Gastroesophageal sphincter (tissue), 4 donors: Measurements from ENCODE around the gene GGT1. TPM values are rescaled to one million over a fixed set of nuclear protein-coding genes. Genes with fewer than 3 reads are reported as not detected.
"Not testable (repeated sequence)": the region's sequence is repeated elsewhere in the genome, so short reads cannot be mapped to it uniquely, and the experiment has no call there.

Experiments used
- ATAC-seq: fragments of 150-250 bp; one replicate; pipeline ENCODE4 v1.9.1; 2016; ENCODE audit warnings: mild to moderate bottlenecking, moderate library complexity
- H3K27ac ChIP-seq, 4 donors: fragments of 200-600 bp; sonication (generic) in 3 of 4; 1 replicate in 3 of 4; 2 replicates in 1 of 4; pipeline ENCODE4 v1.5.1; 2016 to 2019
- H3K27me3 ChIP-seq: fragments of 200-600 bp; sonication (generic); one replicate; pipeline ENCODE4 v1.5.1; 2019
- H3K36me3 ChIP-seq, 2 donors: fragments of 200-600 bp; sonication (generic); one replicate each; pipeline ENCODE4 v1.5.1; 2019; ENCODE audit warnings: control low read depth in 1 of 2
- H3K4me1 ChIP-seq, 3 donors: fragments of 200-600 bp; sonication (generic); 1 replicate in 2 of 3; 2 replicates in 1 of 3; pipeline ENCODE4 v1.5.1; 2016 to 2019; ENCODE audit warnings: control low read depth in 2 of 3
- H3K4me3 ChIP-seq, 2 donors: fragments of 200-600 bp; sonication (generic); one replicate each; pipeline ENCODE4 v1.5.1; 2019; ENCODE audit warnings: mild to moderate bottlenecking in 1 of 2, moderate library complexity in 1 of 2
- H3K9me3 ChIP-seq, 3 donors: fragments of 200-600 bp; sonication (generic); one replicate each; pipeline ENCODE4 v1.5.1; 2017 to 2019; ENCODE audit warnings: control low read depth in 2 of 3
- CTCF ChIP-seq, 4 experiments: fragments of 200-600 bp in 2 of 4; fragments of 450-650 bp in 2 of 4; sonication (generic) in 1 of 4; IDR thresholded peaks; one replicate each; pipeline ENCODE4 v1.5.1; 2017 to 2019; ENCODE audit warnings: antibody characterized with exemption in 4 of 4, mild to moderate bottlenecking in 2 of 4, moderate library complexity in 2 of 4
- EP300 ChIP-seq: sonication (generic); formaldehyde crosslinking; IDR thresholded peaks from one replicate; pipeline ENCODE4 v1.6.1; 2017; ENCODE audit warnings: antibody characterized with exemption, mild to moderate bottlenecking
- POLR2A ChIP-seq, 2 donors: fragments of 450-650 bp; IDR thresholded peaks; one replicate each; pipeline ENCODE4 v1.6.1; 2017; ENCODE audit warnings: antibody characterized with exemption in 2 of 2, mild to moderate bottlenecking in 2 of 2, moderate library complexity in 1 of 2
- POLR2AphosphoS5 ChIP-seq: sonication (generic); formaldehyde crosslinking; IDR thresholded peaks from one replicate; pipeline ENCODE4 v1.6.1; 2017; ENCODE audit warnings: antibody characterized with exemption
- WGBS, 2 donors: methylation state at CpG; one replicate each; pipeline ENCODE4 v1.1.5; 2018; ENCODE audit warnings: low coverage in 1 of 2; 5-methylcytosine and 5-hydroxymethylcytosine counted together
- total RNA-seq, 4 donors: library from RNA; depleted of rRNA; stranded (reverse); fragments of >200 nt; gene quantifications; one replicate each; pipeline ENCODE4 v1.1.0, GENCODE V29; 2016

The GGT1 gene
- total RNA-seq, 4 donors from 2014 or later = 0.47 to 5.0 (median 3.7) TPM

GRCh38 chr22:24595228-24595627 lies 7.8 kb upstream of the GGT1 start:
- H3K27me3 ChIP-seq = no peaks in the 10 kb centered on the region
- no CpG with 5 or more reads among the region's 6 CpGs for WGBS, 2 donors
- H3K9me3 ChIP-seq = no peaks in the 10 kb centered on the region
- peaks cover 0 to 23% (median 6%) of the 10 kb centered on the region in 3 donors for H3K4me1 ChIP-seq
- TF ChIP-seq CTCF (IDR thresholded peaks at IDR 0.05) (no peak), EP300 (no peak), POLR2A (IDR thresholded peaks at IDR 0.05) (no peak), POLR2AphosphoS5 (no peak)
- no peak overlapping the region for H3K27ac ChIP-seq
- no peak overlapping the region for H3K4me3 ChIP-seq
- H3K36me3 ChIP-seq = no peaks in the 10 kb centered on the region
- ATAC-seq = no peak

- no peak for ATAC-seq
- Histone ChIP-seq H3K4me3 (no peak overlapping the region), H3K4me1 (peaks cover 0 to 23% (median 6%) of the 10 kb centered on the region in 3 donors), H3K36me3 (no peaks in the 10 kb centered on the region), H3K27me3 (no peaks in the 10 kb centered on the region), H3K9me3 (no peaks in the 10 kb centered on the region), H3K27ac (no peak overlapping the region)
- TF ChIP-seq POLR2A (IDR thresholded peaks at IDR 0.05) (no peak), CTCF (IDR thresholded peaks at IDR 0.05) (no peak), EP300 (no peak), POLR2AphosphoS5 (no peak)
- 87% methylated on average over 4 of the region's 4 CpGs; no CpG with 5 or more reads in 1 of the 2 donors for WGBS, 2 donors
Observed at GRCh38 chr22:24595863-24596262, 7.1 kb upstream of the GGT1 start.

- peaks cover 0 to 22% (median 6%) of the 10 kb centered on the region in 3 donors for H3K4me1 ChIP-seq
- H3K27me3 ChIP-seq, ATAC-seq, H3K27ac ChIP-seq, H3K9me3 ChIP-seq, H3K4me3 ChIP-seq, H3K36me3 ChIP-seq: not testable (repeated sequence)
- WGBS, 2 donors = 73 to 87% methylated on average over 3 to 7 of the region's 9 CpGs
Observed at GRCh38 chr22:24597076-24597475, 5.9 kb upstream of the GGT1 start.

- Histone ChIP-seq H3K36me3 (no peaks in the 10 kb centered on the region), H3K4me1 (peaks cover 0 to 23% (median 0%) of the 10 kb centered on the region in 3 donors), H3K9me3 (no peaks in the 10 kb centered on the region), H3K27ac (no peak overlapping the region), H3K4me3 (no peak overlapping the region), H3K27me3 (no peaks in the 10 kb centered on the region)
- TF ChIP-seq POLR2AphosphoS5 (no peak), EP300 (no peak), POLR2A (IDR thresholded peaks at IDR 0.05) (no peak), CTCF (IDR thresholded peaks at IDR 0.05) (no peak)
- ATAC-seq = no peak
- WGBS, 2 donors = 90 to 100% methylated on average over 3 to 4 of the region's 8 CpGs
Observed at GRCh38 chr22:24599514-24599913, 3.5 kb upstream of the GGT1 start.

GRCh38 chr22:24599958-24600715 lies 2.9 kb upstream of the GGT1 start:
- peaks cover 0 to 23% (median 0%) of the 10 kb centered on the region in 3 donors for H3K4me1 ChIP-seq
- WGBS, 2 donors = no CpG with 5 or more reads among the region's 3 CpGs
- ATAC-seq, H3K27me3 ChIP-seq, H3K9me3 ChIP-seq, H3K36me3 ChIP-seq, H3K4me3 ChIP-seq, H3K27ac ChIP-seq: not testable (repeated sequence)
